ENCODE results near the gene LCN15.
"Not testable (repeated sequence)": the region's sequence is repeated elsewhere in the genome, so short reads cannot be mapped to it uniquely, and the experiment has no call there.

LCN15 gene, protein sequence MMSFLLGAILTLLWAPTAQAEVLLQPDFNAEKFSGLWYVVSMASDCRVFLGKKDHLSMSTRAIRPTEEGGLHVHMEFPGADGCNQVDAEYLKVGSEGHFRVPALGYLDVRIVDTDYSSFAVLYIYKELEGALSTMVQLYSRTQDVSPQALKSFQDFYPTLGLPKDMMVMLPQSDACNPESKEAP

DNA sequence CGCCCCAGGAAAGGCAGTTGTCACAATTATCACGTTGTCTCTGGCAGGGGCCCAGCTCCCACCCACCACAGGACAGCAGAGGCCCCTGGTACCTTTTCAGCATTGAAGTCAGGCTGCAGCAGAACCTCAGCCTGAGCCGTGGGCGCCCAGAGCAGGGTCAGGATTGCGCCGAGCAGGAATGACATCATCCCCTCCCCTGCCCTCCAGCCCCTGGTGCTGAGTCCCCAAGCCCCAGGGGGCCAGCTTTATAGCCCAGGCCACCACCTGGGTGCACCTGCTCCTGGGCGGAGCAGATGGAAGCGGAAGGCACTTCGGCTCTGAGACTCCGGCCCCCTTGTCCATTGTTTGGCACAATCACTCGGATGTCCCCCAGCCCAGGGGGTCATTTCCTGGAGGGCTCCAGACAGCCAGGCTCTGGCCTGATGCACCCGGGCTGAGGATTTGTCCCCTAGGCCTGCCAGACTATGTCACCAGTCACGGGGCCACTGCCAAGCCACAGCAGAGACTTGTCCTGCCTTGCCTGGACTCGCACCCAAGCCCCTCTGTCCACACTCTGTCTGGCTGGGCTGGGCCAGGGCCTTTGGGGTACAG, at the start of gene LCN15:
LCN15 (minus strand) TSS at position 218 of the 591 bp plus-strand sequence; CDS start at position 188, 30 bp downstream.
- no peak for DNase-seq

DNA sequence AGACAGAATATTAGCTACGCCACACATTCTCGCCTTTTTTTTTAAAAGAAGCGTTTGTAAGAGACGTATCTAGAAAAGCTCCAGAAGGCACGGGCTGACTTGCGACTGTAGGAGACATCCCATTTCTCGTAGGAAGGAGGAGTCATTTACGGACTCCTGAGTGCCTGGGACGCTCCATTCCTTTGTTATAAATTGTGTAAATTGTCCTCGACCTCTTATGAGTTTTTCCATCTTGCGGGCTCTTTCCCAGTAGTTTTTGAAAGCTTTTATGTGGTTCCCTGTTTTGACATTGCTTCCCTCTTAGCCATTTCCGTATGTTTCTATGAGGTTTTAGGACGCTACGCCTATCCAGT, 44.5 kb upstream of the LCN15 start:
- DNase-seq: no peak

DNA sequence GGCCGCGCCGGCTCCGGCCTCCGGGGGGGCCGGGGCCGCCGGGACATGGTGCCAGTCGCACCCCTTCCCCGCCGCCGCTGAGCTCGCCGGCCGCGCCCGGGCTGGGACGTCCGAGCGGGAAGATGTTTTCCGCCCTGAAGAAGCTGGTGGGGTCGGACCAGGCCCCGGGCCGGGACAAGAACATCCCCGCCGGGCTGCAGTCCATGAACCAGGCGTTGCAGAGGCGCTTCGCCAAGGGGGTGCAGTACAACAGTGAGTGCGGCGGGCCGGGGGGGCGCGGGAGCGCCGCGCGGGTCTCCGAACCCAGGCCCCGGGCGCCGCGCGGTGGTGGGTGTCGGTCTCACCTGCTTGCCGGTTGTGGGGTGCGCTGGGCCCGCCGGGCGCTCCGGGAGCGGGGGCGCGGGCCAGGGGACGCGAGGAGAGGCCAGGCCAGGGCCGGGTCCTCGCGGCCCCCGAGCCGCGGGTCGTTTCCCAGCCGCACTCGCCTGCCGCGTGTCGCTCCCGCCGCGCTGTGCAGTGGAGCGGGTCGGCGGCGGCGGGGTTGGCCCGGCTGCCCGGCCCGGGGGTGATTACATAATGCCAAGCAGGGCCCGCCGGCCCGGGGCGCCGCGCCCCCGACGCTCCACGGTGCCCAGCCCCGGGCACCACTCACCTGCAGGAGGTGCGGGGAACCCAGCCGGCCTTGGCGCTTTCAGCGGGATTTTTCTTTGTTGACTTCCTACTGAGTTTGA, 43.9 kb upstream of the LCN15 start:
- peak; percentile 70 for DNase-seq

DNA sequence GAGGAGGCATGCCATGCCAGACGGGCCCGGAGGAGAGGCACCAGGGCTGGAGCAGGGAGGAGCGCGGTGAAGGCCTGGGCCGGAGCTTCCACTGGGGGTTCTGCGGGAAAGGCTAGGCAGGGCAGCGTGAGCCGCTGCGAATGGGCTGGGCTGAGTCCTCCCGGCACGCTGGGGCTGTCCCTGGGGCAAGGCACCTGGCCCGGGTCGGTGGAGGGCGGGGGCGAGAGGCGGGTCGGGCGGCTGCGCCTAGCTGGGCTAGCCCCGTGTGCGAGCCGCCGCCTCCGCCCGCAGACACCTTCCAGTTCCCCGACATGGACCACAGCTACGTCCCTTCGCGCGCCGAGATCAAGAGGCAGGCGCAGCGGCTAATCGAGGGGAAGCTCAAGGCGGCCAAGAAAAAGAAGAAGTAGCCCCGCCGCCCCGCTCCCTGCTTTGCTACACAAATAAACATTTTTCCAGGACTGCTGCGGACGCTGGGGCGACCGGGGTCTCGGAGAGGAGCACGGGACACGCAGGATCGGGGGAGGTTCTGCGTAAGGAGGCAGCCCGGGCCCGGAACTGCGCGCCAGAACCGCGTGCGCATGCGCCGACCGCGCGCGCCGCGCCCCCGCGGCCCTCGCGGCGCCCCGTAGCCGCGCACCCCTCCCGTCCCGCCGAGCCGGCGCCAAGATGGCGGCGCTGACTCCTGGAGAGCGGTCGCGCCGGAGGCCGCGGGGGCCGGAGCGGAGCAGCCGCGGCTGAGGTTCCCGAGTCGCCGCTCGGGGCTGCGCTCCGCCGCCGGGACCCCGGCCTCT, 43.2 kb upstream of the LCN15 start, which contains the start of gene RABL6:
RABL6 (plus strand) TSS at position 668 of the 794 bp plus-strand sequence. CDS start 249 bp downstream, outside the sequence.
- peak; percentile 87 for DNase-seq

DNA sequence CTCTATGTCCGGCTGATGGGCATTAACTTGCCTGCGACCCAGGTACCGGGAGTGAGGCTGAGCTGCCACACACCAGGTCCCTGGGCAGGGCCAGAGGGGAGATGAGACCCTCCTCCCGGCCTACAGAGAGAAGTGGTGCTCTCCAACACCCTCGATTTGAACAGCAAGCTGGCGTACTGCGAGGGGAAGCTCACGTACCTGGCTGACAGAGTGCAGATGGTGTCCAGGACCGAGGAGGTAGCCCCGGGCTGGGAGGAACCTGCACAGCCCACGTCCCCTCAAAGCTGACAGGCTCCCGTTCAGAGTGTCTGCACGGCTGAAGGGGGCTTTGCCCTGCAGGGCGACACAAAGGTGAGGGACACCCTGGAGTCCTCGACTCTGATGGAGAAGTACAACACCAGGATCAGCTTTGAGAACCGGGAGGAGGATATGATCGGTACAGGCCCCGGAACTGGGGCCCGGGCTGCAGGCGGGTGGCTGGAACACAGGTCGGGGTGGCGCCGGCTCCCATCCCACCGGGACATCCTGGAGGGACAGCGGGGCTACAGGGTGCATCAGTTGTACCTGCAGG, 42.4 kb upstream of the LCN15 start:
- DNase-seq: no peak

DNA sequence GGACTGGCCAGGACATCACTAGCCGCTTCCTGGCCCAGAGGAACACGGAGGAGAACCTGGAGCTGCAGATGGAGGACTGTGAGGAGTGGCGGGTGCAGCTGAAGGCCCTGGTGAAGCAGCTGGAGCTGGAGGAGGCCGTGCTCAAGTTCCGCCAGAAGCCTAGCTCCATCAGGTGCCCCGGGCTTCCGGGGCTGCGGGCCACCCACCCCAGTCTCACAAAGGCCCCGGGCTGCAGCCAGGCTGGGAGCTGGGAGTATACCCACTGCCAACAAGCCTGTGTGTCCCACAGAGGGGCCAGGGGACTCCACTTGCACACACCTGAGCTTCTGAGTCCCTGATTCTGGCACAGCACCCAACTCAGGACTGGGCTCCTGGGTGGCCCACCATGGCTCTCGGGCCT, 41.7 kb upstream of the LCN15 start:
- no peak for DNase-seq

DNA sequence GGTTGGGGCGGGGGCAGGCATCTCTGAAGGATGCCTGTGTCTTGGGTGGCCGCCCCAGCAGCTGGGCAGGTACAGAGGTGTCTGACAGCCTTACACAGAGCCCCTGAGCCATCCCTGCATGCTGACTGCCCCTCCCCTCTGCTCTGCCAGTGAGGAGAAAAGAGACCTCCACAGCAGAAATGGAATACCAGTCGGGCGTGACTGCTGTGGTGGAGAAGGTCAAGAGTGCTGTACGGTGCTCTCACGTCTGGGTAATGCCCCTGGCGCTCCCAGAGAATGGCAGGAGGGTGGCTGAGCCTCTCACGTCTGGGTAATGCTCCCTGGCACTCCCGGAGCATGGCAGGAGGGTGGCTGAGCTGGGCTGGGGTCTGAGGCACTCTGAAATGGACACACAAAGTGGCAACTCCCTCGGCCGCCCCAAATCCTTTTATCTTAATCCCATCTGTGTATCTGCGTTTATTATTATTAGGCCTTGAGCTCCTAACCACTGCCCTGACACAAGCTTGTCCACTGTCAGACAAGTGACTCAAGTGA, 41.0 kb upstream of the LCN15 start:
- DNase-seq: no peak

DNA sequence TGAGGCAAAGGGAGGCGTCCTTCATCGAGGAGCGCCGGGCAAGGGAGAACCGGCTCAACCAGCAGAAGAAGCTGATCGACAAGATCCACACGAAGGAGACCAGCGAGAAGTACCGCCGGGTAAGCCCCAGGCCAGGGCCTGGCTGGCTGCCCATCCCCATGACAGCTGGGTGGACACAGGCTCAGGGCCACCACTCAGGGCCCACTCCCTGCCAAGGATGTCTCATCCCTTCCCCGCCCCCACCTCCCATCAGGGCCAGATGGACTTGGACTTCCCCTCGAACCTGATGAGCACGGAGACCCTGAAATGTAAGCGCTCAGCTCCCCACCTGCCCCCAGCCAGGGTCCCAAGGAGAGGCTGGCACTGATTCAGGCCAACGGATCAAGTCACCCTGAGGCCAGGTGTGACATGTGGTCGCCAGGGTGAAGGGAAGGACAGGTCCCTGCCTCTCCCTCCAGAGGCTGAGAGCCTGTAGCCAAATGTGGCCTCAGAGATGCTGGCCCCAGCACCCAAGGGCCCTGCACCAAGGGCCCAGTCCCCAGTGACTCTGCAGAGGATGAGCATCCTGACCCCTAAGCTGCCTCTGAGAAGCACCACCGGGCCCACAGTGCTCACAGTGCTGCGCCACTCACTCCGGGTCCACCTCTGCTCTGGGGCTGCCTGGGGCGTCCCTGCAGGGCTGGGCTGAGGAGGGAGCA, 40.3 kb upstream of the LCN15 start:
- DNase-seq: no peak

DNA sequence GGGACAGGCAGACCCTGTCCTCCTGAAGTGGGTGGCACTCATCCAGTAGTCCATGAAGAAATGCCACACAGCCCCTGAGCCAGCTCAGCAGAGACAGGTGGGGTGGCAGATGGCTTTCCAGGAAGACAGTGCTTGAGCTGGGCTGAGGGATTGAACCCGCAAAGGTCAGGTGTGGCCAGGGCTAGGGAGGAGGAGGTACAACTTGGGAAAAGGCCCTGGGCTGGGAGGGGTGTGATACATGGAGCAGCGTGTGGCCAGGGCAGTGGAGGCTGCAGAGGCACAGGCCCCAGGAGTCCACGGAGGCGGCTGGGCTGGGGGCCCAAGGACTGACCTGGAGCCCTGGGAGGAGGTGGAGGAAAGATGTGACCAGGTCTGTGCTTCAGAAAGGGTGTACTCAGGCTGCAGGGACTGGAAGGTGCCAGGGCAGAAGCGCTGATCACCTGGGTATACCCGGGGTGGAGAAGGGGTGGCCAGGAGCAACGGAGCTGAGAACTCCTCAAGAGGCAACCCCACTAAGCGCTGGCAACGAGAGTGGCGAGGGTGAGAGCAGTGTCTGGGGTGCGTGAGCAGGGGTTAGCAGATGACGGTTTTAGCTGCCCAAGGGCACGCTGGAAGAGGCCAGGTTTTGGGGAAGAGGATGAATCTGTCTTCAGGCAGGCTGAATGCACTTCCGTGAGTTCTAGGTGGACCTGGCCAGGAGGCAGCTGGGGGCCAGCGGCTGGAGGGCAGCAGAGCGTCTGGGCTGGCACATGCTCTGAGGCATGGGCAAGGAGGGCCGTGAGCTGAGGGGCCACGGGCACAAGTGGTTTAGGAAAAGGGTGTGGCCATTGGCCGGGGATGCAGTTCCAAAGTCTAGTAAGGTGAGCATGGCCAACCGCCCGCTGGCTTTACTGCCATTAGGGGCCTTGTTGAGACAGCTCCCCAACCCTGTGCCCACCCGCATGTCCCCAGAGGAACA, 39.5 kb upstream of the LCN15 start:
- DNase-seq: no peak

DNA sequence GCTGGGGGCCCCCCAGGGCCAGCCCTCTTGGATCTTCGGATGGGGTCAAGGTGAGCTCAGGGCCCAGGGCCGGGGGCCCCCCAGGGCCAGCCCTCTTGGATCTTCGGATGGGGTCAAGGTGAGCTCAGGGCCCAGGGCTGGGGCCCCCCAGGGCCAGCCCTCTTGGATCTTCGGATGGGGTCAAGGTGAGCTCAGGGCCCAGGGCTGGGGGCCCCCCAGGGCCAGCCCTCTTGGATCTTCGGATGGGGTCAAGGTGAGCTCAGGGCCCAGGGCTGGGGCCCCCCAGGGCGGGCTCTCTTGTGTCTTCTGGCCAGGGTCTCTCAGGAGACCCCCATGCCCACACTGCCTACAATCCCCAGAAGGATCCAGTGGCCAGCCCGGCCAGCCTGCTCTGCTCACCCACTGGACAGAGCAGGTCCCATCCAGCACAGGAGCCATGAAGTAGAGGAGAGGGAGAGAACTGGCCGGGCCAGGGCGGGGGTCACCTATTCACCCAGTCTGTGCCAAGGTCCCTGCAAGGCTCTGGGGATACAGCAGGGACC, 38.8 kb upstream of the LCN15 start:
- not testable (repeated sequence) for DNase-seq

DNA sequence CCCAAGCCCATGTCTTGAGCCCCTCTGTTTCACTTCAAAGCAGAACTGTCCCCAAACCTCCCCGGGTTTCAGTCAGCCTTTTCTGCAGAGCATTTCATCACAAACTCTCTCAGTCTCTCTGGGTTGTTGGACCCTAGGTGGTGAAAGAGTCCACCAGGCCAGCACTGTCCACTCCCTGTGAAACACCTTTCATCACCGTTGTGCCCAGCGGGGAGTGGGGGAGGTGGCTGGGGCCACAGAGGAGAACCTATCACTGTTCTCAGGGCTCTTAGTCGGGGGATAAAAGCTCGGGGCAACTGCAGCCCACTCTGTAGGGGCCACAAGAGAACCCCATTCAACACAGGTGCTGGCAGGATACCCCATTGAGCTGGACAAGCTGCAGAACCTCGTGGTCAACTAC, 38.0 kb upstream of the LCN15 start:
- no peak for DNase-seq

DNA sequence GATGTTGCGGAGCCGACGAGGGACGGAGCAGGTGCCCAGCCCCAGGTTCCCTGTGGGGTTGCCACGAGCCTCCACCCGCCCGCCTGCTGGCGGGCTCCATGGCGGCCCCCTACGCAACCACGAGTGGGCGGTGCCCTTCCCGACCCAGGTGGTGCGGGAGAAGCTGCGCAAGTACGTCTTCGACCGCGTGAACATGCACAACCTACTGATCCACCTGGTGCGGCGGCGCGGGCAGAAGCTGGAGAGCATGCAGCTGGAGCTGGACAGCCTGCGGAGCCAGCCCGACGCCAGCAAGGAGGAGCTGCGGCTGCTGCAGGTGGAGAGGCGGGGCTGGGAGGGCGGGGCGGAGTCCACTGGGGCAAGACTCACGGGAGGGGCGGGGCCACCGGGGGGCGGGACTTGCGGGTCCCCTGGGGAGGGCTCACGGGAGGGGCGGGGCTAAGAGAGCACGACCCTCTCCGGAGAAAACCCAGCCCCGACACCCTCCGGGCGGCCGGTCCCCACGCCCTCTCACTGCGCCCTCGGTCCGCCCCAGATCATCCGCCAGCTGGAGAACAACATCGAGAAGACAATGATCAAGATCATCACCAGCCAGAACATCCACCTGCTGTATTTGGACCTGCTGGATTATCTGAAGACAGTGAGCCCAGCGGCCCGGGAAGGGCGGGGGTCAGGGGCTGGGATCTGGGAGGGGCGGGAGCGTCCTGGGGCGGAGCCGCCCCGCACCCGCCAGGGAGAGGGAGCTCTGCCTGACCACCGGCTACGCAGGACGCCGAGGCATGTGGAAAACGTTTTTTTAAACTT, 35.7 kb upstream of the LCN15 start:
- peak; percentile 91 for DNase-seq

DNA sequence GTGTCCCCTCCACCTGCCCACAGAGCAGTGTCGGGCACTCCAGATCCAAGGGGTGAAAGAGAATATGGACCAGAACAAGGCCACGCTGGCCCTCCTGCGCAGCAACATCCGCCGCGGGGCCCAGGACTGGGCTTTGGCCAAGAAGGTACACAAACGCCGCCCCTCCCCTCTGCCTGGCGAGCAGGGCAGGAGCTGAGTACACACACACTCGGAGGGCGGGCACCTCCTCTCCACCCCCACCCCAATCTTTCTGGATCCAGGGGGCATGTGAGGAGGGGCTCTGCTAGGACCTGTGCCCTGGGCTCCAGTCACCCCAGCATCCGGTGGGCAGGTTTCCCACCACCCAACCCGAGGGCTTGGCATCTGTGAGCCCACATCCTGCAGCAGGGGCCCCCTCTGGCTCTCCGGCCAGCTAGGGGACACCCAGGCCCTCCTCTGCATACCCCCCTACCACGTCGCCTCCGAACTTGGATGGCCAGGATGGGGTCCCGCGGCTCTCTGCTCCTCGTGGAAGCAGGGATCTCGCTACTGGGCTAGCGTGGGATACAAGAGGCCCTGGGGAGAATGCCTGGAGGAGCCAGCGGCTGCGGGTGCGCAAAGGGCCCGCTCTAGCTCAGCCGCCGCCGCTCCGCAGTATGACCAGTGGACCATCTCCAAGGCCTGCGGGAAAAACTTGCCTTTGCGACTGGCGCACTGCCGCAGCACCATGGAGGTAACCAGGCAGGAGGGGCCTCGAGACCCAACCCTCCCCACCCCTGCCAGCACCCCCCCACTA, 34.9 kb upstream of the LCN15 start:
- no peak for DNase-seq

DNA sequence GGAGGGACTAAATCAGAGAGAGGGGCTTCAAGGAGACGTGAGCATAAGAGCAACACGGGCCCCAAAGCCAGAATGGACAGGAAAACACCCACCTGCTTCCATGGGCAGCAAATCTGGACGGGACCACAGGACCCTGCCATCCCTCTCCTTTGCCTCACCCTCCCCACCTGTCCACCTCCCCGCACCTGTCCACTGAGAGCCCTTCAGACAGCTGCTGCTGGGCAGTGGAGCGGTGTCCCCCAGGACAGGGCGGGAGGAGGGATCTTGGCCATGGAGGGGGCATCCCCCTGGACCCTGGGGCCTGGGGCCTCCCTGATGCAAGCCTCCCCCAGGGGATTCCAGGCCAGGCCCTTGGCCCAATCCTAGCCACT, 34.4 kb upstream of the LCN15 start:
- no peak for DNase-seq

DNA sequence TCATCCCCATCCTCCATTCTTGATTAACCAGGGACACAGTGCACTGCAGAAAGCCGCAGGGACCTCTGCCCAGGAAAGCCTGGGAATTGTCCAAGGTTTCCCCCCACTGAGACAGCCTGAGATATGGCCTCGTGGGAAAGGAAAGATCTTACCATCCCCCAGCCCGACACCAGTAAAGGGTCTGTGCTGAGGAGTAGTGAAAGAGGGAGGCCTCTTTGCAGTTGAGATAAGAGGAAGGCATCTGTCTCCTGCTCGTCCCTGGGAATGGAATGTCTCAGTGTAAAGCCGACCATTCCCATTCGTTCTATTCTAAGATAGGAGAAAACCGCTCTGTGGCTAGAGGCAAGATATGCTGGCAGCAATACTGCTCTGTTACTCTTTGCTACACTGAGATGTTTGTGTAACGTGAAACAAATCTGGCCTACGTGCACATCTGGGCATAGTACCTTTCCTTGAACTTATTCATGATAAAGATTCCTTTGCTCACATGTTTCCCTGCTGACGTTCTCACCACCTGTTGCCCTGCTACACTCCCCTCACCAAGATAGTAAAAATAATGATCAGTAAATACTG, 32.5 kb upstream of the LCN15 start:
- DNase-seq: not testable (repeated sequence)

DNA sequence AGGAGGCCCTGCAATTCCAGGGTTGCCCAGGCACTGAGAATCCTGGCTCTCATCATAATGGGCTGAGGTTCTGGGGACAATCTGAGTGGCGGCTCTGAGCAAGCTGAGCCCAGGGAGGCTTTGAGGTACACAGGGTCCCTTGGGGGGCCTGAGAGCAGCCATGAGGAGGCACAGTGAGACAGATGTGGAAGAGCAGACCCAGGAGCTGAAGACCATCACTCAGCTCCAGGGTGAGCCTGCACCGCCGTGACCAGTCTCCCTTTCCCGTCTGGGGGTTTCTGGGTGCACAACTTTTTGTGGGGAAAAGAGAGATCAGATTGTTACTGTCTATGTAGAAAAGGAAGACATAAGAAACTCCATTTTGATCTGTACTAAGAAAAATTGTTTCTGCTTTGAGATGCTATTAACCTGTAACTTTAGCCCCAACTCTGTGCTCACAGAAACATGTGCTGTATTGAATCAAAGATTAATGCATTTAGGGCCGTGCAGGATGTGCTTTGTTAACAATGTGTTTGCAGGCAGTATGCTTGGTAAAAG, 32.0 kb upstream of the LCN15 start, which contains the start of gene CCDC183:
CCDC183 (plus strand) TSS at position 101 of the 537 bp plus-strand sequence; CDS start at position 161, 60 bp downstream.
- no peak for DNase-seq

DNA sequence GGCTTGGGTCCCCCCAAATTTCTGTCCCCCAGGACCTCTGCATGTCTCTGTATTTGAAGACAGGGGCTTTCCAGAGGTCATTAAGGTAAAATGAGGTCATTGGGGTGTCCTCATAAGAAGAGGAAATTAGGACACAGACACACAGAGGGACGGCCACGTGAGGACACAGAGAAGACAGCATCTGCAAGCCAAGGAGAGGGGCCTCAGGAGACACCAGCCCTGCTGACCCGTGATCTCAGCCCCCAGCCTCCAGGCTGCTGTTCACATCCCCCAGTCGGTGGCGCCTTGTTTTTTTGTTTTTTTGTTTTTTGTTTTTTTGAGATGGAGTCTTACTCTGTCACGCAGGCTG, 30.7 kb upstream of the LCN15 start:
- DNase-seq: no peak

DNA sequence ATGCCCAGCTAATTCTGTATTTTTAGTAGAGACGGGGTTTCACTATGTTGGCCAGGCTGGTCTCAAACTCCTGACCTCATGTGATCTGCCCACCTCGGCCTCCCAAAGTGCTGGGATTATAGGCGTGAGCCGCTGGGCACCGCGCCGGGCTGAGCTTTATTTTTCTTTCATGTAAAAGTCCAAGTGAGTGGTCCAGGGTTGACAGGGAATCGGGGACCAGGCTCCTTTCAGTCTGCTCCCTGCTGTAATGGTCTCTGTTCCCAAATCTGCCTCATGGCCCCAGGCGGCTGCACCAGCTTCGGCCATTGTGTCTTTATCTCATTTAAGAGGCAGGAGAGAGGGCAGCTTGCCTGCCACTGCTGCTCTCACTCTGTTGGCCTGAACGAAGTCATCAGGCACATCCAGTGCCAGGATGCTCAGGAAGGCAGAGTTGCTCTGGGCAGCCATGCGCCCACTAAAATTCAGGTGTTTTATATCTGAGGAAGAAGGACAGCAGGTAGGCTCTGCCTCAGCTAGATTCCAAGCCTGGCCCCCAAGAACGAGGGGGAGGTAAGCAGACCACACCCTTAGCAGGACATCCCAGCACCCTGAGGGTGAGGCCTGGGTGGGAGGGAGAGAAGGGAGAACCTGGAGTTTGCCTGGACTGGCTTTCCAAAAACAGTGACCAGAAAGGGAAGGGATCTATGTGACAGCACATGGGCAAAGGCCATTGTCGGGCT, 30.1 kb upstream of the LCN15 start:
- DNase-seq: no peak

Data from activated T-cell treated with anti-CD3 and anti-CD28 coated beads, Interleukin-2, amount 50 U/mL, for 1 hour (primary cell).